HL-60 (cell line): ENCODE results near the gene GPR142.

ENCODE experiments used
- DNase-seq, 2 experiments: peaks; one replicate each; pipeline ENCODE4 v3.0.0-alpha.2; 2010 to 2020; ENCODE audit warnings: low read depth in 1 of 2, low spot score in 1 of 2
- H3K27ac ChIP-seq: fragments of 250-450 bp; sonication (Bioruptor Pico); replicated peaks from 2 replicates; pipeline ENCODE4 v1.5.1; 2020; ENCODE audit warnings: mild to moderate bottlenecking, moderate library complexity
- H3K27me3 ChIP-seq: fragments of 250-450 bp; sonication (Bioruptor Pico); 2 replicates; pipeline ENCODE4 v1.5.1; 2021; ENCODE audit warnings: mild to moderate bottlenecking, moderate library complexity; ENCODE audit not compliant: insufficient read depth, poor library complexity, severe bottlenecking
- H3K4me3 ChIP-seq: replicated peaks from 2 replicates; pipeline ENCODE4 v1.5.1; 2011; ENCODE audit warnings: mild to moderate bottlenecking, control low read depth, low read length; ENCODE audit not compliant: insufficient read depth
- GABPA ChIP-seq: IDR thresholded peaks from 2 replicates; pipeline ENCODE4 v1.6.1; 2012; ENCODE audit warnings: low read depth
- POLR2AphosphoS5 ChIP-seq: IDR thresholded peaks from 2 replicates; pipeline ENCODE4 v1.6.1; 2012; ENCODE audit warnings: low read depth
- REST ChIP-seq: IDR thresholded peaks from 2 replicates; pipeline ENCODE4 v1.6.1; 2012; ENCODE audit warnings: low read depth; ENCODE audit not compliant: insufficient replicate concordance
- SPI1 ChIP-seq: IDR thresholded peaks from 2 replicates; pipeline ENCODE4 v1.6.1; 2012; ENCODE audit warnings: low read depth, mild to moderate bottlenecking, borderline replicate concordance
- TF ChIP-seq, protein P1 (sequence below): IDR thresholded peaks from one replicate; pipeline ENCODE4 v1.5.1; 2011; ENCODE audit warnings: low read length, control low read depth, inconsistent platforms; ENCODE audit not compliant: insufficient read depth

The GPR142 gene

GRCh38 chr17:74373838-74374606 lies 6.7 kb downstream of the GPR142 start:
- H3K27ac ChIP-seq, result no peak overlapping the region
- no peak for DNase-seq
- no peak for TF ChIP-seq SPI1
- TF ChIP-seq, protein P1, sequence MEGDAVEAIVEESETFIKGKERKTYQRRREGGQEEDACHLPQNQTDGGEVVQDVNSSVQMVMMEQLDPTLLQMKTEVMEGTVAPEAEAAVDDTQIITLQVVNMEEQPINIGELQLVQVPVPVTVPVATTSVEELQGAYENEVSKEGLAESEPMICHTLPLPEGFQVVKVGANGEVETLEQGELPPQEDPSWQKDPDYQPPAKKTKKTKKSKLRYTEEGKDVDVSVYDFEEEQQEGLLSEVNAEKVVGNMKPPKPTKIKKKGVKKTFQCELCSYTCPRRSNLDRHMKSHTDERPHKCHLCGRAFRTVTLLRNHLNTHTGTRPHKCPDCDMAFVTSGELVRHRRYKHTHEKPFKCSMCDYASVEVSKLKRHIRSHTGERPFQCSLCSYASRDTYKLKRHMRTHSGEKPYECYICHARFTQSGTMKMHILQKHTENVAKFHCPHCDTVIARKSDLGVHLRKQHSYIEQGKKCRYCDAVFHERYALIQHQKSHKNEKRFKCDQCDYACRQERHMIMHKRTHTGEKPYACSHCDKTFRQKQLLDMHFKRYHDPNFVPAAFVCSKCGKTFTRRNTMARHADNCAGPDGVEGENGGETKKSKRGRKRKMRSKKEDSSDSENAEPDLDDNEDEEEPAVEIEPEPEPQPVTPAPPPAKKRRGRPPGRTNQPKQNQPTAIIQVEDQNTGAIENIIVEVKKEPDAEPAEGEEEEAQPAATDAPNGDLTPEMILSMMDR, result no peak
- TF ChIP-seq GABPA, result no peak
- no peak for TF ChIP-seq REST
- TF ChIP-seq POLR2AphosphoS5, result no peak
- H3K4me3 ChIP-seq, result no peak overlapping the region
- no peaks in the 10 kb centered on the region for H3K27me3 ChIP-seq

DNA sequence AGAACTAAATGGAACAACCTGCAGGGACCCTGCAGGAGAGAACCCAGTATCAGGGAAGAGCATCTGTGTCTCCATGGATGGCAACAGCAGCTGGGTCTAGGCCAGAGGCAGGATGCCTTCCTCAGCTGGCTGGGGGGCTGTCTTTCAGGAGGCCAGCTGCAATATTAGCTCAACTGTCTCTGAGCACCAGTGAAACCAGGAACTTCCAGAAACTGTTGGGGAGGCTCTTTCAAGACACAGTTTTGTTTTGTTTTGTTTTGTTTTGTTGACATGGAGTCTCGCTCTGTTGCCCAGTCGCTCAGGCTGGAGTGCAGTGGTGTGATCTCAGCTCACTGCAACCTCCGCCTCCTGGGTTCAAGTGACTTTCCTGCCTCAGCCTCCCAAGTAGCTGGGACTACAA lies 7.6 kb downstream of the GPR142 start:
- Histone ChIP-seq H3K4me3 (no peak overlapping the region), H3K27me3 (no peaks in the 10 kb centered on the region), H3K27ac (no peak overlapping the region)
- DNase-seq, result no peak
- TF ChIP-seq GABPA (no peak), POLR2AphosphoS5 (no peak), REST (no peak), SPI1 (no peak)
- TF ChIP-seq, protein P1, result no peak

GRCh38 chr17:74379495-74380085 lies 12.3 kb downstream of the GPR142 start:
- H3K27ac ChIP-seq, result no peak overlapping the region; the same call in 1 of the 2 replicates
- H3K27me3 ChIP-seq, result no peaks in the 10 kb centered on the region
- no peak overlapping the region for H3K4me3 ChIP-seq
- peak; percentile 62 to 92 for DNase-seq
- TF ChIP-seq, protein P1, result peak; percentile 73
- no peak for TF ChIP-seq POLR2AphosphoS5
